ENCODE data around the gene LPP.

GRCh38 chr3:188916934-188917401 lies 763.0 kb downstream of the LPP start:
- TF ChIP-seq EP300 (IDR thresholded peaks at IDR 0.05; ENCODE audit: low read depth) (no peak), POLR2A (IDR thresholded peaks at IDR 0.05) (no peak)
